Sciatic nerve (tissue), 2 donors: Measurements from ENCODE around the gene BCAS3. TPM values are rescaled to one million over a fixed set of nuclear protein-coding genes. Genes with fewer than 3 reads are reported as not detected.
"Not testable (repeated sequence)": the region's sequence is repeated elsewhere in the genome, so short reads cannot be mapped to it uniquely, and the experiment has no call there.

Experiments
- ATAC-seq: fragments of 200-7000 bp; cut with Tn5 transposase; one replicate; pipeline ENCODE4 v1.9.1; 2020; ENCODE audit warnings: mild to moderate bottlenecking, moderate library complexity
- DNase-seq: peaks from one replicate; pipeline ENCODE4 v3.0.0-alpha.2; 2020; ENCODE audit warnings: low spot score
- intact Hi-C: fragments of 100-400 bp; cut with DNase I; formaldehyde crosslinking; loops from one replicate; pipeline ENCODE4 v1.14.2; 2022
- total RNA-seq: library from RNA; stranded (reverse); fragmentation: NEBNext Ultra II Directional; extraction: Animal tissue kit (Norgen Biotek cat#: 25700); gene quantifications from one replicate; pipeline ENCODE4 v1.2.1, GENCODE V29; 2021
- donor health status: DM: no; HTN: no; CAD: no.
- donor health status: DM: no; HTN: no; CAD: no.

BCAS3 gene
- total RNA-seq, 1 donor from 2014 or later: 42.5 TPM

GRCh38 chr17:61425682-61426481 lies 748.2 kb downstream of the BCAS3 start:
- DNase-seq (no peak), ATAC-seq (no peak)
- intact Hi-C loops: no loop called here

- intact Hi-C loops: no loop called here
- no peak for ATAC-seq
- DNase-seq: no peak
Measured at GRCh38 chr17:61426482-61427304, 749.0 kb downstream of the BCAS3 start.

- intact Hi-C loops: no loop called here
- DNase-seq: no peak
- no peak for ATAC-seq
Measured at GRCh38 chr17:61427567-61427966, 749.9 kb downstream of the BCAS3 start.

- DNase-seq (no peak), ATAC-seq (no peak)
- intact Hi-C loops: no loop called here
Measured at GRCh38 chr17:61429274-61429673, 751.6 kb downstream of the BCAS3 start.

- ATAC-seq, intact Hi-C loops: not testable (repeated sequence)
Measured at GRCh38 chr17:61429831-61430230, 752.2 kb downstream of the BCAS3 start.

GRCh38 chr17:61431594-61432311 lies 754.1 kb downstream of the BCAS3 start:
- DNase-seq: no peak

More at GRCh38 chr17:61429831-61430230, 752.2 kb downstream of the BCAS3 start:
- DNase-seq: not testable (repeated sequence)

GRCh38 chr17:61436273-61436672 lies 758.6 kb downstream of the BCAS3 start:
- no peak for DNase-seq
- intact Hi-C loops: no loop called here
- no peak for ATAC-seq

More at GRCh38 chr17:61431594-61432311, 754.1 kb downstream of the BCAS3 start:
- intact Hi-C loops: no loop called here
- no peak for ATAC-seq

- ATAC-seq: no peak
- no peak for DNase-seq
- intact Hi-C loops: no loop called here
Measured at GRCh38 chr17:61436995-61437704, 759.5 kb downstream of the BCAS3 start.

GRCh38 chr17:61440697-61441096 lies 763.0 kb downstream of the BCAS3 start:
- intact Hi-C loops: no loop called here
- ATAC-seq (no peak), DNase-seq (no peak)

GRCh38 chr17:61441507-61441906 lies 763.9 kb downstream of the BCAS3 start:
- not testable (repeated sequence) for DNase-seq

GRCh38 chr17:61442136-61442775 lies 764.6 kb downstream of the BCAS3 start:
- intact Hi-C loops: no loop called here
- ATAC-seq (no peak), DNase-seq (no peak)

More at GRCh38 chr17:61441507-61441906, 763.9 kb downstream of the BCAS3 start:
- intact Hi-C loops, ATAC-seq: not testable (repeated sequence)

Other genes with a start within 250 kb of the BCAS3 start
- 63.2 TPM for gene APPBP2, start 151.6 kb upstream of the BCAS3 start, total RNA-seq
- gene PPM1D, start 77.7 kb upstream of the BCAS3 start, total RNA-seq: 18.9 TPM